Adrenal gland (tissue), 5 donors: ENCODE data around the gene UNC5A.

Experiments
- POLR2A ChIP-seq, 2 donors: fragments of 450-650 bp; IDR thresholded peaks; one replicate each; pipeline ENCODE4 v1.6.1; 2017; ENCODE audit warnings: antibody characterized with exemption in 2 of 2, mild to moderate bottlenecking in 2 of 2, moderate library complexity in 1 of 2
- TF ChIP-seq, protein P1 (sequence below), 6 experiments: fragments of 450-650 bp in 4 of 6; fragments of 200-600 bp in 2 of 6; sonication (generic) in 1 of 6; IDR thresholded peaks; 1 replicate in 5 of 6; 2 replicates in 1 of 6; pipeline versions ENCODE4 v1.5.1 to v1.8.0; 2016 to 2021; ENCODE audit warnings: antibody characterized with exemption in 6 of 6, mild to moderate bottlenecking in 2 of 6, moderate library complexity in 1 of 6
- donor health status: DM: no; HTN: no; CAD: no.

DNA sequence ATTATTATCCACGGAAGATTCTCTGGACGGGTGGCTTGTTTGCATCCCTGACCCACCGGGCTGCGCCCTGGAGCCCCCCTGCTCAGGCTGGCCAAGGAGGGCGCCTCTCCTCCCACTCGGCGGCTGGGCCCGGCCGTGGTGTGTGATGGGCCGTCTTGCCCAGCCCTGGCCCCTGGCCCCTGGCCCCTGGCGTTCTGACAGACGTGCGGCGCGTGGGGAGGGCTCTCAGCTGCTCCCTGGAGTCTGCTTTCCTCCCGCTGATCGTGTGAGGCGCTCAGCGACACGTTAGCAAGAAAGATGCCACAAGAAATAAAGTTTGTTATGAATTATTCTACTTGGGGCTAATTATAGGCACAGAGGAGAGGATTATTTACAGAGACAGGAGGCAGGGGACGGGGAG is 33.3 kb downstream of the UNC5A start:
- TF ChIP-seq, protein P1, sequence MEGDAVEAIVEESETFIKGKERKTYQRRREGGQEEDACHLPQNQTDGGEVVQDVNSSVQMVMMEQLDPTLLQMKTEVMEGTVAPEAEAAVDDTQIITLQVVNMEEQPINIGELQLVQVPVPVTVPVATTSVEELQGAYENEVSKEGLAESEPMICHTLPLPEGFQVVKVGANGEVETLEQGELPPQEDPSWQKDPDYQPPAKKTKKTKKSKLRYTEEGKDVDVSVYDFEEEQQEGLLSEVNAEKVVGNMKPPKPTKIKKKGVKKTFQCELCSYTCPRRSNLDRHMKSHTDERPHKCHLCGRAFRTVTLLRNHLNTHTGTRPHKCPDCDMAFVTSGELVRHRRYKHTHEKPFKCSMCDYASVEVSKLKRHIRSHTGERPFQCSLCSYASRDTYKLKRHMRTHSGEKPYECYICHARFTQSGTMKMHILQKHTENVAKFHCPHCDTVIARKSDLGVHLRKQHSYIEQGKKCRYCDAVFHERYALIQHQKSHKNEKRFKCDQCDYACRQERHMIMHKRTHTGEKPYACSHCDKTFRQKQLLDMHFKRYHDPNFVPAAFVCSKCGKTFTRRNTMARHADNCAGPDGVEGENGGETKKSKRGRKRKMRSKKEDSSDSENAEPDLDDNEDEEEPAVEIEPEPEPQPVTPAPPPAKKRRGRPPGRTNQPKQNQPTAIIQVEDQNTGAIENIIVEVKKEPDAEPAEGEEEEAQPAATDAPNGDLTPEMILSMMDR (IDR thresholded peaks at IDR 0.05) = no peak
- no peak for TF ChIP-seq POLR2A (IDR thresholded peaks at IDR 0.05)
